Skeletal muscle cell (primary cell): ENCODE results near the gene AGR2.

Experiments
- DNase-seq: peaks from one replicate; pipeline ENCODE4 v3.0.0-alpha.2; 2010; ENCODE audit warnings: low read depth
- H3K4me3 ChIP-seq: 2 replicates; pipeline ENCODE4 v1.5.1; 2011; ENCODE audit warnings: low read depth, mild to moderate bottlenecking, control low read depth, low read length, moderate library complexity

Gene AGR2

DNA sequence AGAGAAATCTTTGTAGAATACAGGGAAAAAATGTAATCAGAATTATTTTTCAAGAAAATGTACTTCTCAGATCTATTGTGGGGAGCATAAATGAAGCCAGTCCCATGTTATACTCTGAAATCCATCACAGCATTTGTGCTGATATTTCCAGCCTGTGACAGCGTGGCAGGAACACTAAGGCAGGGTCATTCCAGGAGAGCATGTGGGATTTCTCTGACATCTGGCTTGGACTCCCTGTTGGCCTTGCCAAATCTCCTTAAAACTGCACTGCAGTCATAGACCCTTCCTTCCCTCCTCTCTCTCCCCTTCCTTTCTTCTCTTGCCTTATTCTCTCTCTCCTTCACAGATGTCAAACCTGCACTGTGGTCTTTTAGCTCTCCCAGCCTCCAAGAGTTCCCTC is 57.7 kb downstream of the AGR2 start:
- H3K4me3 ChIP-seq = no peak overlapping the region
- no peak for DNase-seq

DNA sequence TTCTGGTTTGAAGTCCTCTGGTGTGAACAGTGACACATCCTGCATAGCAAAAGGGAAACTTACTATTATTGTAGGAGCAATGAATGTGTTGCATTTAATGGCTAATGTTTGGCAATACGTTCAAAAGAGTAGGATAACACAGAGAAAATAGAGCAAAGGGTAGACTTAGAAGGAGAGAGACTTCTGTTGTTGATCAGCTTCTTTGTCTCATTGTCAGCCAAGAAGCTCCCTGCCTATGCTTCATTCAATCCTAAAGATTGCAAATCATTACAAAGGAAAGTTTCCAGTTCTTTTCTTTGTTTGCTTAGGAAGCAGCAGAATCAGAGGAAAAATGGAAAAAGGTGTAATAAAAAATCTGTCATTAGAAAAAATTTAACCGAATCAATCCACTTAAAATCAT is 59.2 kb downstream of the AGR2 start:
- no peak overlapping the region for H3K4me3 ChIP-seq
- no peak for DNase-seq

DNA sequence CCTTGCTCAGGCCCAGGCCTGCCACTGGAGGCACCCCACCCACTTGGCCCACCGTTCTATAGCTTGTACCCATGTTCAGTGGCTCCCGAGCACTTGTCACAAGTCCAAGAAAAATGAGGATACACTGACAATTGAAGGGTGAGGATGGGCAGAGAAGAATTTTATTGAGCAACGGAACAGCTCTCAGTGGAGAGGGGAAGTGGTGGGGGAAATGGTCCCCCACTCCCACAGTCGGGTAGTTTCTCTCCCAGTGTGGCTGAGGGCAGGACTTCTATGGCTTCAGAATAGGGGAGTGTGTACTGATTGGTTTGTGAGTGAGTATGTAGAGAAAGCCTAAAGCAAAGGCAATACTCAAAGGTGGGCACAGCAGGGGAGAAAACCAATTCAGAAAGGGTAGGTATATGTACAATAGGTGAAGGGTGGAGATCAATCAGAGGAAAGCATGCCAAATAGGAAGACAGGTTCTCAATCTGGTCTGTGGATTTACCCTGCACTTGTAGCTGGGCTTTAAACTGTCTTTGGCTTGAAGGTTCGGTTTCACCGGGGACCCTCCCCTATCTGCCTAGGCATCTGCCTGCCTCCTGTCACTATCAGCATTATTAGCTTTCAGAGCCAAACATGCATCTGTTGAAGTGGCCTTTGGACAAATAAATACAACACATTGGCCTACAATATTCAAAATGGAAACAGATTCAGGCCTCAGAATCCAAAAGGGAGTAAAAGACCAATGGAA is 60.1 kb downstream of the AGR2 start:
- no peak overlapping the region for H3K4me3 ChIP-seq
- no peak for DNase-seq

DNA sequence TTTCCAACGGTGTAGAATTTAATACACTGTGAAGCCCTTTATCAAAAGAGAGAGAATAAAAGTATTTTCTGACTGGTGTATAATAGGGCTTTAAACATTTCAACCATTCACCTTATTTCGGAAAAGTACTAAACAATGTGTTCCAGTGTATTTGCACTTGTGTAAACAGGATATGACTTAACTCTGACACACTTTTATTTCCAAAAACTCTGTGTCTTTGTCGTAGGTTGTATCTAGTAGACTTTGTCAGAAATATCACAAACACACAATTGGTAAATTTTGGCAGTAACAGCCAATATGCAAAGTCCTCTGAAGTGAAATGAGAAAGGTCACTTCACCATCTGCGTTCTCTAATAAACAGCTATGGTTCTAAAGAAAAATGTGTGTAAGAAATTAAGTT is 61.6 kb downstream of the AGR2 start:
- no peak for DNase-seq
- H3K4me3 ChIP-seq = no peak overlapping the region

DNA sequence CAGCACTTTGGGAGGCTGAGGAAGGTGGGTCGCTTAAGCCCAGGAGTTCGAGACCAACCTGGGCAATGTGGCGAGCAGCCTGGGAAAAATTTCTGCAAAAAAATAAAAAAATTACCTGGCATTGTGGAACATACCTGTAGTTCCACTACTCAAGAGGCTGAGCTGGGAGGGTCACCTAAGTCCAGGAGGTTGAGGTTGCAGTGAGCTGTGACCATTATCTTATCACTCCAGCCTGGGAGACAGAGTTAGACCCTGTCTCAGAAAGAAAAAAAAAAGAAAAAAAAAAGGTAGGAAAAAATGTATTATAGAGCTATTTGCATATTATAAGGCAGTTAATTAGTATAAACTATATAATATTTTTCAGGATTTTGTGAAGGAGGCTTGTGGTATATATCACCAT is 62.3 kb downstream of the AGR2 start:
- no peak for DNase-seq
- H3K4me3 ChIP-seq = no peak overlapping the region
